GM19025 (cell line): ENCODE results near the gene OTUD4.
A peak's percentile ranks its signal among the peaks of the same experiment; 100 is the strongest.
"Not testable (repeated sequence)": the region's sequence is repeated elsewhere in the genome, so short reads cannot be mapped to it uniquely, and the experiment has no call there.

Experiments used
- ATAC-seq: cut with Tn5 transposase; IDR thresholded peaks from one replicate; pipeline ENCODE4 v1.9.1; 2021; ENCODE audit warnings: mild to moderate bottlenecking, low read depth, moderate library complexity; ENCODE audit not compliant: unreplicated experiment

Gene OTUD4

DNA sequence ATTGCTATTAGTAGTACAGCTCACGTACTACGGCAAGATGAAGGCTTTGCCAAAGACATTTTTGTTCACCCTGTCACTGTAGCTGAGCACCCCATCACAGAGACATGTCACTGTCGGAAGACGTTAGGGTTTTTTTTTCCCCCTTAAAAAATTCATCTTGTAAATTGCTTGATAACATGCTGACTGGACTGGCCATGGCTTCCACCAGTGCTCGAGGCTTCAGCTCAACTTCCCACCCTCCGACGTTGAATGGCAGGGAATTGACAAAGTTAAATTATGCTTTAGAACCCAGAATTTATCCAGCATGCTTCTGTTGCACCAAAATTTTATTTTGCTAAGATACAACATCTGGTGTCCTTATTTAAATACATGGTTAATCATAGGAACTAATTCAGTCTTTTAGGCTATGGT lies 707 bp upstream of the OTUD4 start:
- ATAC-seq, result no peak

DNA sequence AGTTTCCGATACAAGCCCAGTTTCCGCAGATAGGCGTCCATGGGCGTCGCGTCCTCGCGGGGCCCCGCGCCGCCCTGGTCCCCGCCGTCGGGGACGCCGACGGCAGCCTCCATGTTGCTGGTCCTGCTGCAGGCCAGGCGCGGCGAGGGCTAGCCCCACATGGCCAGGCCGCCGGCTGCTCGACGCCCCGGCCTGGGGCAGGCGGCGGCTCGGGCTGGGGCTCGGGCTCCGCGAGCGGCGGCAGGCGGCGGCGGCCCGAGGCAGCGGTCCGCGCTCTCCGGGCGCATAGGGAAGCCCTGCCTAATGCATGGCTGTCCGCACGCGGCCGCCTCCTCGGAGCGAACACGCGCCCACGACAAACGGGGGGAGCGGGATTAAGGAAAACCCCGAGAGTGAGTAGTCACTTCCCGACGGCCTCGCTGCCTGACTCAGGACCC lies 510 bp downstream of the OTUD4 start:
- peak; percentile 9 for ATAC-seq

DNA sequence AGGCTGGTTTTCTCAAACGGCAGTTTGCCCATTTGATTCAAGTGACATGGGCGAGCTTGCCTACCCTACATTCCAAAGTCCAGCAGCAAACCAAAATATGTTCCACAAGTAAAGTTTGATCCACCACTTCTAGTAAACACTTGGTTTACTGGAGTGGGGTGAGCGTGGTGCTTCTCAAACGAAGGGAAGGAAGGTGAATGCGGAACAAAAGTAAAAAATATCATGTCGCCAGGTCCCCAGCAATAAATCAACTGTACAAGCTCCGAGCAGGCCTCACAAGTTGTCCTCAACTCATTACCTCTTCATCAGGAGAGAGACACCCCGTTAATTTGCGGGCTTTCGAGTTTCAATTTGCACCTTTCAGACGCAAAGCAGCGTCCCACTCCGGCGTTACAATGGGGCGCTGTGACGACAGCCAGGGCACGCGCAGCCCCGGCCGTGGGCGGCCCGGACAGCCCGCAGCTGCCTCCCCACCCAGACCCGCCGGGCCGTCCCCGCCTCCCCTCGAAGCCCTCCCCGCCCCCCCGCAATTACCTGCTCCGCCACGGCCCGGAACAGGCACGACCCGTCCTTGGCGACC lies 1.0 kb downstream of the OTUD4 start:
- peak; percentile 35 for ATAC-seq

DNA sequence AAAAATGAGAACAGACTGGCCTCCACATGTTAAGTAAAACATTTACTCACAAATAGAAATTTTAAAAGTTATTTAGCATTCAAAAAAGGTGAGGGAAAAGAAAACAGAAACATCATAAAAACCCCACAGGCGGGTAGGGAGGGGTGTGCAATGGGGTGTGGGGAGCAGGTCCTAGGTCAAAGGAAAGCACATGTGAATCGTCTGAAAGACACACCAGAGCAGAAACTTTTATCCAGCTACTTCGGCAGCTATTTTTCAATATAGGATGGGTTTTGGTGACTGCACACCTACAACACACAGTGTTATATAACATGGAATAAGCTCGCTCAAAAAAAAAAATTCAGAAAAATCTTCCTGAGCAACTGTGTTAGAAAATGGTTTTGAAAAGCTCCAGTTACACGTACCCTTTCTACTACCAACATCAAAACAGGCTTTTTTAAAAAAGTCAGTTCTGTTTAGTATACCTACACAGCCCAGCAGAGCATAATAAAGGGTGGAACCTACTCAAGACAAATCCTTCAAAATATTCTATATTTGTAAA lies 1.6 kb downstream of the OTUD4 start:
- no peak for ATAC-seq

DNA sequence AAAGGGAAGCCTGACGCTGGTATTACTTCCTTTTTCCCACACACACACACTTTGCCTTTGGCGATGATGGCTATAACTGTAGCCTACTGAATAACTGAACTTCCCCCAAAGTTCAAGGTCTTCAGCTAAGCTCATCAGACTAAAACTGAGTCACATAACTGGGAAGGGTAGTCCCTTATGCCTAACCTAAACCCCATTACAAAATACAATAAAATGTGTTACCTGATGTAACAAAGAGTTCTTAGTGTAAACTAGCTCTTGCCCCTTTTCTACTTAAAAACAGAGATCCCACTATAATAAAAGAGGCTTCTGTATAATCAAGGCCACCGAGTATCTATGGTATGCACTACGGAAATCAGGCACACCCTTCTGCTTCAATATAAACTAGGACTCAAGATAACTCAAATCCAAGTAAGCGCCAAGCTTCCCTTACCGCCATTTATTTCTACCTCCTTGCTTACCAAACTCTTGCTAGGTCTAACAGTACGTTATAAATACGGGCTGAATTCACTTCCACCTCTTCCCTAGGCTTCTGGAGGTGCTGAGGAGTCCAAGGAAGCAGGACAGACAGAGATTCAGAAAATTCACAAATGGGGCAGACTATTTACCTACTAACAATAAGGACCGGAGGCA lies 2.4 kb downstream of the OTUD4 start:
- no peak for ATAC-seq

DNA sequence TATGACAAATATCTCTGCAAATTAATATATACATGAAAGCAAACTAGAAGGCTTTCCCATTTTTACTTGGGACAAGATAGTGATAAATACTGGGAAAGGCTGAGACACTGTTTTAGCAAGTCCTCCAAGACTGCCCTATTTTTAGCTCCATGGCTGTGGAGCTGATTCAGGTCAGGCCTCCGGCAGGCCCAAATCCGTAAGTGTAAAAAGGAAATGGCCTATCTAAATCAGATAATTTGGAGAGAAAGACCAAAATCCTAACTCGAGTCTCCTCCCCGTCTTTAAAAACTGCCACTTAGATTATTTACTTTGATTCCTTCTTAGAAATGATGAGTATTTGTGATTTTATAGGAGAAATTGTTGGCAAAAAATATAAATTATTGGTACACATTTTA lies 2.9 kb downstream of the OTUD4 start:
- ATAC-seq, result no peak

DNA sequence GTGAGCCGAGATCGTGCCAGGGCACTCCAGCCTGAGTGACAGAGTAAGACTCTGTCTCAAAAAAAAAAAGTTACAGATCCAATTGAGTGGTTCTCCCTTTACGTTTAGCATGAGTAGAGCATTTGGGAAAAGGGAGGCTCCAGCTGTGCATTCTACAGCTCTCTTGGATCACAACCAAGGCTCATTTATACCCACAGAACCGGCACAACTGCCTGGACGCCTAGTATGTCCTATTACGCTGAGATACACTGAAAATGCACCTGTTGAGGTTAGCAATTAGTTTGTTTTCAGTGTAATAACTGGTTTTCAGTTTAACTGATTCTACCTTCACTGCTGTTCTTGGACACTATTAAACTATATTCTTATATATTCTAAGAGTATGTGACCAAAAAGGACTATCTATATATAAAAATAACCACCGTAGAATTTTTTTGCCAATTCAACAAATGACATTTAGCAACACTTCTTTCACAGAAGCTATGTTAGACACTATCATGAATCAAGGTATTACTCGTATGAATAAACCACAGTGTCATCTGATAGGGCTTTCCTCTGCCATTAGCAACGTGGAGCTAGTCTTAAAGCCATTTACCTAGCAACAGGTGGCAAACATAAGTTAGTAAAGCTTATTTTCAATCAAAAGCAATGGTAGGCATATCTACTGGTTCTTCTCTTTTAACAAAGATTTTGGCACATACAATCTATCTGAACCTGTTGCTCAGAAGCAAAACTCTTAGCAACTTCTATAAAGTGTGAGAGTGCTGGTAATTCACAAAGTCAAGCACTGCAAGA lies 3.6 kb downstream of the OTUD4 start:
- no peak for ATAC-seq

DNA sequence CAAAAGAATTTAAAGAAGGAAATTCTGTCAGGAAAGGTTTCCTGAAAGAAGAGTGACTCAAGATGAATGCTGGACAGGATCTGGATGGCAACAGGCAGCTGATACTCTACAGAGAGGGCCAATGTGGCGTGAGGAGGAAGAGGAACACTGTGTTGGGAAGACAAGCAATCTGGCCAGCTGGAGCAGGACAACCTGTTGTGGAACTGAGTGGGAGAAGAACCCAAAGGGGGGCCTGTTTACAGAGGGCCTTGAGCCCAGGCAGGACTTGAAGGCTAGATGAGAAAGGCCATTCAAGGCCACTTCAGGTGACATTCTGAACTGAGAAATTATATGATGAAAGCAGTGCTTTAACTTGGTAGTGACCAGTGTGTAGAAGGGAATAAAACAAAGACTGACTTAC lies 8.5 kb downstream of the OTUD4 start:
- ATAC-seq, result no peak

DNA sequence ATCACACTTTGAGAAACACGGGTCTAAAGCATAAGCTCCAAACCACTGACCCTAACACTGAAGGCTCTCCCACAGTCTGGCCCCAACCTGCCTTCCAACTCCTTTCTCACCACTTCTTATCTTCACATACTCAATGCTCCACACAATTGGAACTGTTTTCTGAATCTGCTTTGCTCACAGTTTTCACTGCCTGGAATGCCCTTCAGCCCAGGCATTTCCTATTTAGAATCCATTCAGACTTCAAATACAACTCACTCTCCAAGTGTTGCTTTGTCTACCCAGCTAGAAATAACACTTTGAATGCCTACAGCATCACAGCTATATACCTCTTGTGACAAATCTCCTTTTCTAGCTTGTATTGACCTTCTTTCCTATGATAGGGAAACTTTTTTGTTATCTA lies 10.2 kb downstream of the OTUD4 start:
- ATAC-seq, result no peak

DNA sequence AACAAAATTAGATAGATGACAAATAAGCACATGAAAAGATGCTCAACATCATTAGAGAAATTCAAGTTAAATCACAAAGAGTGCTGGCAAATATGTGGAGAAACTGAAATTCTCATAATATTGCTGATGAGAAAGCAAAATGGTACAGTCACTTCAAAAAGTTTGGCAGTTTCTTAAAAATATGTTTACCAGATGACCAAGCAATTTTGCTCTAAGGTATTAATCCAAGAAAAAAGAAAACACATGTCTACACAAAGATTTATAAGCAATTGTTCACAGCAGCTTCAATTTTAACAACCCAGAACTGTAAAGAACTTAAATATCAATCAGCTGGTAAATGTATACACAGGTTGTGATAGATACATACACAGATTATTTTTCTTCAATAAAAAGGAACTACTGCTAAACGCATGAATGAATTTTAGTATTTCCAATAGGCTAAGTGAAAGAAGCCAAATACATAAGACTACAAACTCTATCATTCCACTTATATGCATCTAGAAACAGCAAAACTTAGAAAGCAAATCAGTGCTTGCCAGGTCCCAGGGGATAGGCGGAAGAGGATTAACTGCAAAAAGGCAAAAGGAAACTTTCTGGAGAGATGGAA lies 11.7 kb downstream of the OTUD4 start:
- no peak for ATAC-seq

DNA sequence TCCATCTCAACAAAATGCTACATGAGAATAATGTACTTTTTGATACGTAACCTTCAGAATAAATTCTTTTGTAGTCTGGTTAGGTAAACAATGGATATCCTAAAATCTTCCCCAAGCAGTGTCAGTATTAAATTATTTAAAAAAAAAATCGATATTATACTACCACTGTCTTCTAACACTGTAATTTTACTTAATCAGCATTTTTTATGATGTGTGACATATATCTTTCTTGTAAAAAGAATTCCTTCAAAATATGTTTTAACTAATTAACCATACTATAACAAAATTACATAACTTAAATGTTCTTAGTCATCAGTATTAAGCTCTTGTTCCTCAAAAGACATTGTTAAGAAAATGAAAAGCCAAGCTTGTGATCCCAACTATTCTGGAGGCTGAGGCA lies 12.5 kb downstream of the OTUD4 start:
- ATAC-seq, result no peak

DNA sequence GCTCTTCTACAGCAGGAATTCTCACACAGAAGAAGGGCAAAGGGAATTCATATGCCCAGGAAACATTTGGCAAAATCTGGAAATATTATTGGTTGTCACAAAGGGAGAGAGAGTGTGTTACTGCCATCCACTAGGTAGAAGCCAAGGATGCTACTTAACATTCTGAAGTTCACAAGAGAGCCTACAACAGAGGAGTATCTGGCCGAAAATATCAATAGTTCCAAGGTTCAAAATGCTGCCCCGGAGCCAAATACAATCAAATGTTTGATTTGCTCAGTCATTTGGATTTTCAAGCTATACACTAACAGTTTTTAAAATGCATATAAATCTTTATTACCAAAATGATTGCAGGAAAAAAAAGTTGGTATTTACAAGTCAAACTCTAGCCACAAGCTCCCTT lies 18.8 kb downstream of the OTUD4 start:
- ATAC-seq, result no peak

DNA sequence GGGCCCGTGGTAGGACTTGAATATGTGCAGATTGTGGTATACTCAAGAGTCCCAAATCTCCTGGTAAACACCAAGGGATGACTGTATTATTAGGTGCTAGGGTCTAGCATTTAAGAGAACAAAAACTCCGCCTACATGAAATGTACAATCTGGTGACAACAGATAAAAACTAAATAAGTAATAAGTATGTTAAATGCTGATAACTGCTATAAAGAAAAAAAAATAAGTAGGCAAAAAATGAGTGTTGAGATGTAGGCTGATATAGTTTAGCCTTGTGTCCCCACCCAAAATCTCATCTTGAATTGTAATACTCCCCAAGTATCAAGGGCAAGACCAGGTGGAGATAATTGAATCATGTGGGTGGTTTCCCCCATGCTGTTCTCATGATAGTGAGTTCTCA lies 23.4 kb downstream of the OTUD4 start:
- no peak for ATAC-seq

DNA sequence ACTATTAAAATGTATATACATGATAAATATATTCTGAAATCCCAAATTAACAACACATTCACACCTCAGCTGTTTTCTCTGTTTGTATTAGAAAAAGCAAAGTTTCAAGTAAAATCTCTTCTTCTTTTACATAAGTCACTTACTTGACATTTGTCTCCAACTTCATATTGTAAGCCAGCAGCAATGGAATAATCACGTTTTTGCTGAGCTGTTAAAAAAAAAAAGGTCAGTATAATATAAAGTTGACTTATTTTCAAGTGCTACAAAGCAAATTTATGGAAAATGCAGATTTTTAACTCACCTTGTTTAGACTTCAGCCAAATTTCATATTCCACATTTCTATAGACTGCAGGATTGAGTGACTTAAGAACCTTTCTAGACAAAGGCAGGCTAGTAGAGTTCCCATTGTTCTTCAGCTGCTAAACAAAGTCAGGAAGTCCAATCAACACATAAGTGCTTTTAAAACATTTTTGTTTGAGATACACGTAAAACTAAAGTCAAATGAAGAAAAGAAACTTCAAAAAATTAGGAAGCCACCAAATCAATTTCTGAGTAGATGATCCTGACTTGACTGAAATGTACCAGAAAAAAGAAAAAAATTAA lies 25.0 kb downstream of the OTUD4 start:
- ATAC-seq, result no peak

DNA sequence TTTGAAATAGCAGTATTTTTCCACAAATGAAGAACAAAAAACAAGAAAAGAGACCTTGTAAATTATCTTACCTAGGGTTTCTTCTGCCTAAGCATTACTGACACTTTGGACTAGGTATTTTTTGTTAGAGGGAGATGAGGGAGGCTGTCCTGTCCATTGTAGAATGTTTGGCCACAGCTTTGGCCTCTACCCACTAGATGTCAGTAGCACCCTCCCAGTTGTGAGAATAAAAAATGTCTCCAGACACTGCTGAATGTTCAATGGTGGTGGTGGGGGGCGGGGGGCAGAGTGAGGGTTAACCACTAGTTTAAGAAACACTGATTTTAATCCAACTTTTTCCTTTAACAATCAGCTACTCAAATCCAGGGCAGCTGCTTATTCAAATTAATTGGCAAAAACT lies 25.8 kb downstream of the OTUD4 start:
- ATAC-seq, result no peak

DNA sequence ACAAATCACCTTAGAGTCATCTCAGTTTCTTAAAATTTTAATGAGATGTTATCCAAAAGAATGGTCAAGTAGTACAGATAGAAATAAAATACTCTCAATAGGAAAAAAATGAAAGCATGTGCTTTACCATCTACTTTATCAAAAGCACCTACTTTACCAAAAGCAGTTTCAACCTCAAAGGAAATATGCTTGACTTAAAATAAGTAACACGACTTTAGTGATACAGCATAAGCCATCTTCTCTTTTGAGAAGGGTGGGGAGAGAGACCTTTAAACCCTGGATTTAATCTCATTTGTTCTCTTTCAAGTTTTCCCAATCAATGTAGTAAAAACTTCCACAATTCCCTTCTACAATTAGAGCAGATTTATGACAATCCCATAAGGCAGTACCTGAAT lies 26.5 kb downstream of the OTUD4 start:
- ATAC-seq, result no peak

DNA sequence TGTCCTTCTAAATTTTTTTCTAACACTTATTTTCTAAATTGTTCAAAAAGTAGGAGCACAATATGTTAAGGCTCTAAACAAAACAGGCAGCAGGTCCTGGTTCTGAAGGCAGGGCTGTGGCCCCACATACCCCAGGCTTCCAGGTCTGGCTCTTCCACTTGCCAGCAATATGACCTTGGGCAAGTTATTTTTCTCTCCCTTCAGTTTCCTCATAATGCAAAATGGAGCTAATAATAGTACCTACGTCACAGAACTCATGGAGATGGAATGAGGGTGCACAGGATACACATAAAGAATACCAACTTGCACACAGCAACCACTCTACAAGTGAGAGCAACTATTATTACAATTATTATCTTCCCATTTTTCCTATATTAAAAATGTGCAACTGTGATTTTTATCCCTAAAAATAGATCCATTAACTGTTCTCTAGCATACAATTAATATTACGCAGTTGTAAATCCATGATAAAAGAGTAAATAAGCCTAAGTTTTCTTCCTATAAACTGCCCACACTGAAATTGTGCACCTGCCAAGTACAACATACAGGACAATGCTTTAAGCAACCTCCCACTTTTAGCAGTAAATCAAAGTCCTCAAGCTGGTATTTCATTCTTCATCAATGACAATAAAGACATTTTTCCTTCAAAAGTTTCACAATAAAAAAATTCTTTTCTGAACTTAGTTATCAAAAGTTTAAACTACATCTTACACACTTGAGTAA lies 27.0 kb downstream of the OTUD4 start:
- no peak for ATAC-seq

DNA sequence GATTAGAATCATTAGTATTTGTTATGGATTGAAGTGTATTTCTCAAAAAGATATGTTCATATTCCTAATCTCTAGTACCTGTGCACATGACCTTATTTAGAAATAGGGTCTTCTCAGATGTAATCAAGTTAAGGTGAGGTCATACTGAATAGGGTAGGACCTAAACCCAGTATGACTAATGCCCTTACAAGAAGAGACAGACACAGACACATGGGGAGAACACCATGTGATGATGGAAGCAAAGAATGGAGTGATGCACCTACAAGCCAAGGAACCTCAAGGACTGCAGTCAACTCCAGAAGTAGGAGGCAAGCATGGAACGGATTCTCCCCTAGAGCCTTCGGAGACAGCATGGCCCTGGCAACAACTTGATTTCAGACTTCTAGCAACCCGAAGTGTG lies 31.4 kb downstream of the OTUD4 start:
- ATAC-seq, result no peak

DNA sequence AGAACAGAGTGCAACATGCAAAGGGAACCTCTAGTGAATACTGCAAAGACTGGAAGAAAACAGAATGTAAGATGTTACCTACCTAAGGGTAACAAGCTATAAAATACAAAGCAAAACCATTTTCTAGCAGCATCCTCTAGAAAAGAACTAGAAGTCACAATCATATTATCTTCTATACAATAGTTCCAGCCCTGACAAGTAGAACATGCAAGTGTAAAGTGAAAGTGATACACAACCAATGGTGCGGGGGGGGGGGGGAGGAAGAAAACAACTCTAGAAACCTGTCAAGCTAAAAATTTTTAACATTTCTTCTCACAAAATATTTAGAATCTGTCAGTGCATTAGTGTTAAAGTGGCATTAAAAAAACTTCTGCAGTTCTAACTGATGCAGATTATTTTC lies 44.2 kb downstream of the OTUD4 start:
- ATAC-seq, result not testable (repeated sequence)

DNA sequence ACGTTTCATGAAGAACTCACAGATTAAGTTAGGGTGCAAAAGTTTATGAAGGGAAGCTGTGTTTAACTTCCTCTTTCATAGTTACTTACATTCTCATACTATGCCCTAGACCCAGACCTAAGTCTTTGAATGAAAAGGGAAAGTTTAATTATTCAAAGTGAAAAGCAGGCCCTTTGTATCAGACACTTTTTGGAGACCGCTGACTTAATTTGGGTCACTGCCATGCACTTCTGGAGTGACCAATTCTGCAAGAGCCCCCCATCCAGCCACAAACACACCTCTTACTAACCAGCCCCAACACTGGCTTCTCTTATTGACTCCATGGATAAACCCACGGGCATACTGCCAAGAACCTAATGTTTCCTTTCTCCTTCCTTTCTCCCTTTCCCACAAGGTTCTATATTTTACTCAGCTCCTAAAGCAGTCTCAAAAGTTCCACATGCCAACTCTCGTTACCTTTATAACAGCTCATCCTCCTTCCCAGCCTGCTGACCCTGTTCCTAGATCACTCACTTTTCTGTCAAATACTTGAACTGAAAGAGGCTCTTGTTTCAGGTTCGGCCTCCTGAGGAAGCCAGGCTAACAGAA lies 47.8 kb downstream of the OTUD4 start:
- ATAC-seq, result peak; percentile 70
